HG03095 (cell line): ENCODE results near the gene PPIF.

ENCODE experiments used
- ATAC-seq: cut with Tn5 transposase; IDR thresholded peaks from one replicate; pipeline ENCODE4 v1.9.1; 2021; ENCODE audit warnings: moderate library complexity; ENCODE audit not compliant: unreplicated experiment

Gene PPIF

DNA sequence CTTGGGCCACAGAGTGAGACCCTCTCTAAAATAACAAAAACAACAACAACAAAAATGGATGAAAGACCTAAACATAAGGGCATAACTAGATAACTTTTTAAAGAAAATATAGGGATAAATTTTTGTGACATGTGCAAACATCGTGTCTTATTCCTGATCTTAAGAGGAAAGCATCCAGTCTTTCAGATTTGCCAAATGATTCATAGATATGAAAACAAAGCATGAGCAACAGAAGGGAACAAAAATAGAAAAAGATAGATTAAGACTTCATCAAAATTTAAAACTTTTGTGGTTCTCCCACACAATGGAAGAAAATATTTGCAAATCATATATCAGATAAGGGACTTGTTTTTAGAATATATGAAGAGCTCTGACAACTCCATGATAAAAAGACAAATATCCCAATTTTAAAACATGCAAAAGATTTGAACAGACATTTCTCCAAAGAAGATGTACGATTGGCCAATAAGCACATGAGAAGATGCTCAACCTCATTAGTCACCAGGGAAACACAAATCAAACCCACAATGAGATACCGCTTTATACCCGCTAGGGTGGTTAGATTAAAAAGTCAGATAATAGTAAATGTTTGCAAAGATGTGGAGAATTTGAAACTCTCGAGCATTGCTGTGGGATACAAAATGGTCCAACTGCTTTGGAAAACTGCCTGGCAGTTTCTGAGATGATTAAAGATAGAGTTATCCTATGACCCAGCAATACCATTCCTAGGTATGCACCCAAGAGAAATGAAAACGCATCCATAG lies 20.3 kb downstream of the PPIF start:
- no peak for ATAC-seq

DNA sequence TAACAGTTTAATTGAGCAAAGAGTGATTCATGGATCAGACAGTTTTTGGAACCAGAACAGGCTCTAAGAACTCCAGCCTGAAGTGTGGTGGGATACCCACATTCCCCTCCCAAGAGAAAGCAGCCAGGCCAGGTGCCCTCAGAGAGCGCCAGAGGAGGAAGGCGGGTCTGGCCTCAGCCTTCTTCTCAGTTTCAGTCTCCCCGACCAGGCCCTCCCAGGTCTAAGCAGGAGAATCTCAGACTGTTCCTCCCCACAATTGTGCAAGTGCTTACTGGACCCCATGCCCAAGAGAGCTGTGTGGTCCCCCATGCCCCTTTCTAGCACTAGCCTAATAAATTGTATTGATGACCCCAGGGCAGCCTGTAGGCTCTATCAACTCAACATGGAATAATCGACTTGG lies 25.6 kb downstream of the PPIF start:
- no peak for ATAC-seq

DNA sequence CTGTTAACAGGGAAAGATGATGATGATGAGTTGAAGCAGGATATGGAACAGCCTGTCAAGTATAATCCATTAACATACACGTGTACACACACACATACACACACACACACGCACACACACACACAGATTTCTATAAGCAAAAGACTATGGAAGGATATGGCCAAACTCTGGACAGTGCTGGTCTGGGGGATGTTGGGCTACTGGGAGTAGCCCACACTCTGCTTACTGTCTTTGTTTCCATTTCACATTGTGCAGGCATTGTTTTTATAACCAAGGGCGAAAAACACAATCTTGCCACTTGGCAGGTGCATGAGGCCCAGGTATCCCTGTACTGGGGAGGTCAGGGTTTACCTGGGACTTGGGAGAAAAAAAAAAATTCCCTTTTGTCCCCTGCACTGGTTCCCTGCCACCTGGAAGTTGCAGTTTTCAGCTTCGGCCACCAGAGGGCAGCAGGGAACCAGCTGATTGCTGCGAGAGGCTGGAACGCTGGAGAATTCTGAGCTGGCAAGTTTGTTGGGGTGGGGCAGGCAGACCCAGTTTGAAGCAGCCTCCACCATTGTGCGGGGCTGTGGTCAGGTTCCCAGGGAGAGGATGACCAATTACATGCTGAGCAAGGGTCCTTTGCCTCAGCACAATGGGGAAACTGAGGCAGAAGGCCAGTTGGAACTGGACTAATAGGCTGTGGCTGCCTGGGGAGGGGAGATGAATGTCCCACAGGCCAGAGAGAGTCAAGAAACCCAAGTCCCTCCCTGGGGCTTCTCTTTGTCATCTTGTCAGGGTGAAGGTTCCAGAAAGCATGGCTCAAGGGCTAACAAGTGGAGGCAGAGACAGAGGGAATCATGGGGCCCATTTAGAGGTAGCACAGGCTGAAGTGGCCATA lies 27.3 kb downstream of the PPIF start:
- ATAC-seq: peak; percentile 57

DNA sequence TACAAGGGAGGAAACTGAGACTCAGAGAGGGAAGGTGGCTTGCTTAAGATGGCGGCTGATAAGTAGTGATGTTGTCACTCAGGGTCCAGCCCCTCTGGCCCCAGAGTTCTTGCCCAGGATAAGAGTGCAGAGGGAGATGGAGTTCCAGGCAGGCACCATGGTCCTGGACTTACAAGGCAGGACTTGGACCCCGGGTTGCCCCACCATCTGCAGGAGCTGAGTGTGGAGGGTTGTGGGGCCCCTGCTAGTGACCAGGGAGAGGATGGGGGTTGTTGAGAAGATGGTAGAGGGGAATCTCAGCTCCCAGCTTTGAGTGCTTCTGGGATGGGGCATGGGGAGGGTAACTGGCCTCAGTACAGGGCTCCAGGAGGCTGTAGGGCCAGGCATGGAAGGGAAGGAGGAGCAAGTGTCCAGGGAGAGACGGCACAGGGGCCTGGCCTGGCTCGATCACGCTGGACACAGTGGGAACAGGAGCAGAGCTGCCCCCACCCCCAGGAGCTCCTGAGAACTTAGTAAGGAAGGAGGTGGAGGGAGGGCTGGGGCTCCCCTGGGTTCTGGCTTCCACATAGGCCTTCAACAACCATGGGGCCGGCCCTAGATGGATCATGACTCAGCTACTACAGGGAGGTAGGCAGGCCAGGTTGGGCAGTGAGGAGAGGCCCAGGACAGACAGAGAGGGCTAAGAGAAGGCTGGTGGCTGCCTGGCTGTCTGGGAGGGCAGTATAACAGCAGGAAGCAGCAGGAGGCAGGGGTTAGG lies 28.2 kb downstream of the PPIF start:
- no peak for ATAC-seq

DNA sequence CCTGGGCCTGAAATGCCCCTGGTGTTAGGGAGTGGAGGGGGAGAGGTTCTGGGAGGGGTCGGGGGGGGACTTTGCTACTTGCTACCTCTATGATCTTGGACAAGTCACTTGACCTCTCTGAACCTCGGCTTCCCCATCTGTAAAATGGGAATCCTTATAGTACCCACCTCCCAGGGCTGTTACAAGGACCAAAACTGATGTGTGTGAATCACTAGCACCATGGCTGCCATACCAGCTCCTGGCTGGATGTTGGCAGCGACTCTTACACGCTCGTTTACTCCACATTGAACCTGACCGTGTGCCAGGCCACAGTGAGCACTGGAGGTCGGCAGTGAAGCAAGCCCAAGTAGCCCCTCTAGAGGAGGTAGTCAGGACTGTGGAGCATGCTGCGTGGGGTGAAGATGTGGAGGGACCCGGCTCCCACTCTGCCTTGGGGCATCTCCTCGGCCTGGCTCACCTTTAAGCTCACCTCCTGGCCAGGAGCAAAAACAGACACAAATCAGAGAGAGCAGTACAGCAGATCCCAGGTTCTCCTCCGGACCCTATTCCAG lies 28.9 kb downstream of the PPIF start:
- ATAC-seq: no peak

- no peak for ATAC-seq
Observed at GRCh38 chr10:79376751-79377556, 29.7 kb downstream of the PPIF start.

DNA sequence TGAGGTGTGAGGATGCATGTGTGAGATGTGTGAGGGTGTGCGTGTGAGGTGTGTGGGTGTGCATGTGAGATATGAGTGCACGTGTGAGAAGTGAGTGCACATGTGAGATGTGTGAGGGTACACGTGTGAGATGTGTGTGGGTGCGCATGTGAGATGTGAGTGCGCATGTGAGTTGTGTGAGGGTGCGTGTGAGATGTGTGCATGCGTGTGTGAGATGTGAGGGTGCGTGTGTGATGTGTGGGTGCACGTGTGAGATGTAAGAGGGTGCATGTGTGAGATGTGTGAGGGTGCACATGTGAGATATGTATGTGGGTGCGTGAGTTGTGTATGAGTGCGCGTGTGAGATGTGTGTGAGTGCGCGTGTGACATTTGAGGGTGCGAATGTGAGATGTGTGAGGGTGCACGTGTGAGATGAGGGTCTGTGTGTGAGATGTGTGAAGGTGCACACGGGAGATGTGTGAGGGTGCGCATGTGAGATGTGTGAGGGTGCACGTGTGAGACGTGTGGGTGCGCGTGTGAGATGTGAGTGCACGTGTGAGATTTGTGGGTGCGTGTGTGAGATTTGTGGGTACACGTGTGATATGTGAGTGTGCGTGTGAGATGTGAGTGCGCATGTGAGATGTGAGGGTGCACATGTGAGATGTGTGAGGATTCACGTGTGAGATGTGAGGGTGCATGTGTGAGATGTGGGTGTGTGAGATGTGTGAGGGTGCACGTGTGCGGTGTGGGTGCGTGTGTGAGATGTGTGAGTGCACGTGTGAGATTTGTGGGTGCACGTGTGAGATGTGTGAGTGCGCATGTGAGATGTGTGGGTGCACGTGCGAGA lies 30.5 kb downstream of the PPIF start:
- ATAC-seq: no peak

DNA sequence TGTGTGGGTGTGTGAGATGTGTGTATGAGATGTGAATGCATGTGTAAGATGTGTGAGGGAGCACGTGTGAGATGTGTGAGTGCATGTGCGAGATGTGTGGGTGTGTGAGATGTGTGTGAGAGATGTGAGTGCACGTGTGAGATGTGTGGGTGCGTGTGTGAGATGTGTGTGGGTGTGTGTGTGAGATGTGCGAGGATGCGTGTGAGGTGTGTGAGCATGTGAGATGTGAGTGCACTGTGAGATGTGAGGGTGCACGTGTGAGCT lies 31.0 kb downstream of the PPIF start:
- no peak for ATAC-seq

GRCh38 chr10:79378647-79379511 lies 31.6 kb downstream of the PPIF start:
- no peak for ATAC-seq

GRCh38 chr10:79379512-79380124 lies 32.3 kb downstream of the PPIF start:
- ATAC-seq: no peak

- ATAC-seq: no peak
Observed at GRCh38 chr10:79380125-79380945, 33.1 kb downstream of the PPIF start.

- no peak for ATAC-seq
Observed at GRCh38 chr10:79380946-79381721, 33.9 kb downstream of the PPIF start.

GRCh38 chr10:79381804-79382221 lies 34.5 kb downstream of the PPIF start:
- ATAC-seq: no peak

DNA sequence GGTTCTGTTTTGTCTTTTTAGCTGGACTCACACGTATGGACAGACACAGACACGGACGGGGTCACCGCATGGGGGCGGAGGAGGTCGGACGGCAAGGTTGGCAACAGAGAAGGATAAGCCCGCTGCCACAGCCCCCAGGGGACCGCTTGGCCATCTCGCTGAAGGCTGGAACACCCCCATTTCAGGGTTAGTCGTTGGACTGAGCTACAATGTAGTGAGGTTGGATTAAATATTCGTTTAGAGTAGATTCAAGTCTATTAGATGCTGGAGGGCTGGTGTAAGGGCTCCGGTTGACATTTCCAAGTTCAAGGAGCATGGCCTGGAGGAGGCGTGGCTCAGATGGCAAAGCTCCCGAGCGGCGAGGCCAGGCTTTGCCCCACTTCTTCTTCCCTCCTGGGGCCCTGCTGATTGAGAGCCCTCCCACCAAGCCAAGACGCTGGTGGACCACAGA lies 35.2 kb downstream of the PPIF start:
- no peak for ATAC-seq

- no peak for ATAC-seq
Observed at GRCh38 chr10:79383974-79384606, 36.8 kb downstream of the PPIF start.

DNA sequence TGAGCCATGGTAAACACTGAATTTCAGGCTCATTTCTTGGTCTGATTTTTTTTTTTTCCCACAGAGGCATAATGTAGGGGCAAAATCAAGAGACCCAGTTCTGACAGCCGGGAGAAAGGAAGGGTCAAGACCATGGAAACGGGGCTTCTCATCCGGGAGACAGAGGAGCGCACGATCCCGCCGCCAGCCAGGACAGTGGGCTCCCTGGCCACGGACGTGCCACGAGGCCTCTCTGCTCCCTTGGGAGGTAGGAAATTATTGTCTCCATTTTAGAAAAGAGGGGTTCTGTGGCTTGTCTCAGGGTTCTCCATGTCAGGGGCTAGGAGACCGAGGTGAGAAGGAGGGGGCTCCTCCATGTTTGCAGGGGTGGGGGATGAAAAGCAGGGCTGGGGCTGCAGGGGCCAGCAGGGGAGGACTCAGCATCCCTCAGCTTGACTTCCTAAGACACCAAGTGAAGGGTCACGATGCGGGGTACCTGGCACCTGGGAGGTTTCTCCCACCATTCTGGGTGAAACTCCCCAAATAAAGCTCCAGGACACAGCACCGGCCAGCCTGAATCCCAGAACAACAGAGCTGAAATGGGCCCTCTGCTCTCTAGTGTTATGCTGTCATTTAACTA lies 37.6 kb downstream of the PPIF start:
- ATAC-seq: no peak
